Midbrain (tissue), 1 donor: ENCODE data around the gene PDCD7.
"Not testable (repeated sequence)": the region's sequence is repeated elsewhere in the genome, so short reads cannot be mapped to it uniquely, and the experiment has no call there.

ENCODE experiments used
- DNase-seq: peaks from one replicate; lab custom pipeline; 2025; lab: John Stamatoyannopoulos, UW

The PDCD7 gene

DNA sequence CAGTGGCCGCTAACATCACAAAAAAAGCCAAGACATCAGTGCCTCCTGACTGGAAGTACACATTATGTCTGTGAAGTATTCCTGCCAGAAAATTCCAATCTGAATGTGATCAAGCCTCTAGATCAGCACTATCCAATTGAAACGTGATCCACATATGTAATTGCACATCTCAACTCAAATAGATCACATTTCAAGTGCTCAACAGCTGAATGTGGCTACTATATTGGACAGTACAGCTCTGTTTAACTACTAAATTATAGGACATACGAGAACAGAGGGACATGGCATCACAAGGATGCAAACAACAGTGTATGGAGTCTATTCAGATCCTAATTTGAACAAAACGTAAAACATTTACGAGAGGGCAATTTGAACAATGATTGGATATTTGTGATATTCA is 18.1 kb downstream of the PDCD7 start:
- DNase-seq = no peak

DNA sequence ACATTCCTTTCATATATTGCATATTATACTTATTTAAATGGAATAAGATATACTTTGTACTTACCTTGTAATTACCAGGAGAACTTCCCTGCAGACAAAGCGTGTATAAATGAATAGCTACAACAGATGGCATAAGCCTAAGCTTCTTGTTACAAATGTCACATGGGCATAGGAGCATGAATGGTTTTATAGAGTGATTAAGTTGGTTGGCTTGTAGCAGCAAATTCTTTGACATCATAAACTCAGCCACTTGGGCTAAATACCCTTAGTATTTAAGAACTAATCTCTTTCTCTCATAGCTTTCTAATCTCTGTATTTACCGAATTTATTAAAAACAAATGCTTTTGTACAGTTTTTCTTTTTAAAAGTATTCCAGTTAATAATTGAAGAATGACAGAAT is 18.5 kb downstream of the PDCD7 start, which contains the start of gene UBAP1L:
UBAP1L (minus strand) TSS at position 115 of the 400 bp plus-strand sequence. CDS start 8,985 bp downstream, outside the sequence.
- DNase-seq = no peak

DNA sequence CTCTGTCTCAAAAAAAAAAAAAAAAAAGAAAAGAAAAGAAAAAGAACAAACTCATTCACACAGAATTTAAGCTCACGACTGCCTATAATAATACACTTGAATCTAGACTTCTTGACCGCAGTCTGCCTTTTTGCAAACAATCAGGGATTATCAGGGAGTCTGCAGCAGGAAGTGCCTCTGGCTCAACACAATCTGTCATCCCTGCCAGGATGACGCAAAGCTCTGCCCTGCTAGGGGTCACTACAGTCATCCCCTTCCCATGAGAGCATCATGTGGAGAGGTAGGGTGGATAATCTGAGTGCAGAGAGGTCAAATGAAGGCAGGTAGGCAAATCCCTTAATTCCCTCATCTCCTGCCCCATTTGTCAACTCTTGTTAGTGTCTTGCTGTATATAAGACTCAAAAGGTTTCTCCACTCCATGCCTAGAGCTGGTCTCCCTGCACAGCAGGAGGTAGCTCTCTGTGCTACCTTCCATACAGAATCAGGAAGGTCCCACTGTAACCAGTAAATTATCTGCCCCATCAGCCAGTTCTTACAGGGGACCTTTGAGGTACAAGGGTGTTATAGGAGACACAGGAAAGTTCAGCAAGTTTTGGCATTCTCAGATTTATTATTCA is 22.8 kb downstream of the PDCD7 start:
- no peak for DNase-seq

DNA sequence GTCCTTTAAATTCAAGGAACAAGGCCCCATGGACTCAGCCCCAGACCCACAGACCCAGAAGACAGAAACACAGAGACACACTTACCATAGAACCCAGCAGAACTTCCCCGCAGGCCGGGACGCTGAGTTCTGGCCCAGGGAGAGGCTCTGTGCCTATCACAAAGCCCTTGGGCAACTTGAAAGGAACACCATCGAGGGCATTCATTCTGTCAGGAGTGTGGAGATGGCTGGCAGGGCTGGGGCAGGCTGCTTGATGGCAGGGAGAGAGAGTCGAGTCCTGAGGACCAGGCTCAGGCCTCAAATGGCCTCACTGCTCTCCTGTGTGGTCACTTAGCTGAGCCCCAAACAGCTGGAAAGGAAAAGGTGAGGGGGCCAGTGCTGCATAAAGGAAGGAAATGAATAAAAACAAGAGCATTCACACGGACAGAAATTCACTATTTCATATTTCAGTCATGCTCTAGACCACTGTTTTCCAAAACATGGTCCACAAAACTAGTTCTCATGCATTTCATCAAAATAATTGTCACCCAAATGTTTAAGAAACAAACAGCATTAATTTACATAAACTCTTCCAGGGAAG is 27.5 kb downstream of the PDCD7 start:
- no peak for DNase-seq

DNA sequence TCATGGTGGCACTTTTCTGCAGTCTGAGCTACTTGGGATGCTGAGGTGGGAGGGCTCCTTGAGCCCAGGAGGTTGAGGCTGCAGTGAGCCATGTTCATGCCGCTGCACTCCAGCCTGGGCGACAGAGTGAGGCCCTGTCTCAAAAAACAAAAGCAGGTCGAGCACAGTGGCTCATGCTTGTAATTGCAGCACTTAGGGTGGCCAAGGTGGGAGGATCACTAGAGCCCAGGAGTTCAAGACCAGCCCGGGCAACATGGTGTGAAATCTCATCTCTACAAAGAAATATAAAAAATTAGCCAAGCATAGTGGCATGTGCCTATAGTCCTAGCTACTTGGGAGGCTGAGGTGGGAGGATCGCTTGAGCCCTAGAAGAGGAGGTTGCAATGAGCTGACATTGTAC is 28.6 kb downstream of the PDCD7 start:
- DNase-seq = no peak

DNA sequence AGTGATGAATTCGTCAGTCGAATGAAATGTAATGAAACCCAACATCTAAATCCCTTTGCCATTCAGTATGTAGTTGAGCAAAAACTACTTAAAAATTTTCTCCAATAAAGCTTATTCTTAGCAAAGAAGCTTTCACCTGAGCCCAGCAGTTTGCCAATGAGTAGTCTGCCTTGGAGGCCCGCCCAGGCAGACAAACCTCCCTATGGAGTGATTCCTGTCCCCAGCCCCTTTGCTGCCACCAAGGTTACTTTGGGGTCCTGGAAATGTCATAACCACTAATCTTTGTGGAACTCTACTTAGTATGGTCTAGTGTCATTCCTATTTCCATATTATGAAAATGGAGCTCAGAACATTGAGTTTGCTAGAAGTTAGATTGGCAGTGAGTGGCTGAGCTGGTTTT is 30.7 kb downstream of the PDCD7 start:
- no peak for DNase-seq

DNA sequence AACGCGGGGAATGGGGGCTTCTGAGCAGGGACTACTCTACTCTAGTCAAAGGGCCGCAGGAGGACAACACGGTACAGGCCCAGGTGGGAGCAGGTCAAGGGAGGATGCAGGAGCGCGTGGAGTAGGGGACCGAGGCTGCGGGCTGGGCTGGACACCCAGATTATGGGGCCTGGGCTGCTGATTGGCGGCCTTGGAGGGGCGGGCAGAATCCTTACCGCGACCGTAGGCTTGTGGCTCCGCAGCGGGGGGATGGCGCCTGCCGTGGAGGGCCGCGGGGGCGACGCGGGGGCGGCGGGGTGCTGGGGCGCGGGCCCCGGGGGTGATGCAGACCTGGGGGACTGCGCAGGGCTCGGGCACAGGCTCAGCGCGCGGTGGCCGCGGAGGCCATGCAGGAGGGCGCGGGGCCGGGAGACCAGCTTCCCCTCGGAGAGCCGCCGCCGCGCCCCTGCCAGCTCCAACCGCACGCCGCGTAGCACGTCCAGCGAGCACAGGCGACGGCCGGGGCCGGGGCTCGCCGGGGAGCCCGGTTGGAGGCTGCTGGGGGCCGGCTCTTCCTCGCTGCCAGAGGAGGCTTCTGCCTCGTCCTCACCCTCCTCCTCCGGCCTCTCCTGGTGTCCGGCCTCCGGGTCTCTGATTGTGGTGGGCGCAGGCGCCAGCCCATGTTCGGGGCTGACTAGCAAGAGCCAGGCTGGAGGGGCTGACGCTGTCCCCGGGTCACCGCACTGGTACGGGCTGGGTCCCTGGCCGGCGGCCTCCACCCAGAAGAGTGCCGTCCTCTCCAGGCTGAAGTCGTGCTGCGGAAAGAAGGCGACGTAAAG is 31.5 kb downstream of the PDCD7 start:
- DNase-seq = no peak

DNA sequence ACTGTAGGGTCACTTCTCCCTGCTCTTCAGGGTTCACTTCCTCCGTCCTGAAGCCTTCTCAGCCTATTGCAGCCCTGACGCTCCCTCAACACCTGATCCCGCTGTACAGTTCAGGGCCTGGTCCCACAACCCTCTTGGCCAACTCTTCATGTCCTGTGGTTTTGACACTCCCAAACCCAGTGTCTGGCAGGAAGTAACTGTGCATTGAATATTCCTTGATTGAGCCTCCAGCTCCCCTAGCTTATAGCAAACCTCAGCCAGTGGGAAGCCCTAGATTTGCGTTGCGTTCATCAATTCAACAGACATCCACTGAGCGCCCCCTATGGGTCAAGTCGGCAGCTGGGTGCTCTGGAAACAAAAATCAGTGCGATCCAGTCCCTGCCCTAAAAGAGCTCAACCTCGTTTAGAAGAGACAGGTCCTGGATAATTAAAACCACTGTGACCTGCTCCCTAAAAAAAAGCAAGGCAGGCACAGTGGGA is 32.2 kb downstream of the PDCD7 start:
- peak; percentile 59 for DNase-seq

DNA sequence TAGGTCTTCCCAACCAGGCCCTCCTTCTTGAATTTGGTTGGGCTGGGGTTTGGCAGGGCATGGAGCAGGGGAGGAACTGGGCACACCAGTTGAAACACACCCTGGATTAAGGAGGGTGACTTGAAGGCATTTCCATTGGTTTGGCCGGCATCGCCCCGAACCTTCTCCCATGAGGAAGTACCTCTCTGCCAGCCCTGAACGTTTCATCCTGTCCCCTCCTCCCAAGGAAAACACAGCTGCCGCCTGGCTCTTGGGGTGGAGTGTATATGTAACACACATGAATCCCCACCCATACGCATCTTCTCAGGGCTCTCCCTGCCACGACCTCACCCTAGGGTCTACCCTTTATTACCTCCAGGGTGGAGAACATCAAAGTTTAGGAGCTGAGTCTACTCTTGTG is 33.2 kb downstream of the PDCD7 start:
- no peak for DNase-seq

DNA sequence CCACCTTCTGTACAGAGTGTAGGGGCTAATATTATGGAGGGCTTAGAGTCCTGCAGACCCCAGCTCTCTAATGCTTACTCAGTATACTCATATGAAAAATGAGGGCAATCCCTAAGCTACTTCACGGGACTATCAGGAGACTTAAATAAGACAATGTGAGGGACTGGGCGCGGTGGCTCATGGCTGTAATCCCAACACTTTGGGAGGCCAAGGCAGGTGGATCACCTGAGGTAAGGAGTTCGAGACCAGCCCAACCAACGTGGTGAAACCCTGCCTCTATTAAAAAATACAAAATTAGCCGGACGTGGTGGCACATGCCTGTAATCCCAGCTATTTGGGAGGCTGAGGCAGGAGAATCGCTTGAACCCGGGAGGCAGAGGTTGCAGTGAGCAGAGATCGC is 33.8 kb downstream of the PDCD7 start:
- DNase-seq = not testable (repeated sequence)

DNA sequence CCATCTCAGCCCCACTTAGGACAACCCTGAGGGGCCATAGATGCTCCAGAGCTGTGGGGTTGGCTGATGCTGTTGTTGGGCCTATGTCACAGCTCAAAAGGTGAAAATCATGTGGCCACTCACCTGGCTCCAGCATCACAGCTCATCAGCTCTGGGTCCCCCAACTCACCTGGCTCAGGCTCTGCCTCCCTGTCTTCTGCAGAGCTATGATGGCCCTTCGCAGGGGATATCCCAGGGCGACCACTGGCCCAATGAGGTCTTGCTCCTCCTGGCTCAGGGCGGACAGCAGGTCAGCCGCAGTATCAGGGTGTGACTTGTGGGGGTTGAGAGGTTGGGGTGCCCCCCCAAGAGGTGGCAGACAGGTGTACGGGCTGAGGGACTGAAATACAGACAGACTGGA is 34.3 kb downstream of the PDCD7 start:
- no peak for DNase-seq

DNA sequence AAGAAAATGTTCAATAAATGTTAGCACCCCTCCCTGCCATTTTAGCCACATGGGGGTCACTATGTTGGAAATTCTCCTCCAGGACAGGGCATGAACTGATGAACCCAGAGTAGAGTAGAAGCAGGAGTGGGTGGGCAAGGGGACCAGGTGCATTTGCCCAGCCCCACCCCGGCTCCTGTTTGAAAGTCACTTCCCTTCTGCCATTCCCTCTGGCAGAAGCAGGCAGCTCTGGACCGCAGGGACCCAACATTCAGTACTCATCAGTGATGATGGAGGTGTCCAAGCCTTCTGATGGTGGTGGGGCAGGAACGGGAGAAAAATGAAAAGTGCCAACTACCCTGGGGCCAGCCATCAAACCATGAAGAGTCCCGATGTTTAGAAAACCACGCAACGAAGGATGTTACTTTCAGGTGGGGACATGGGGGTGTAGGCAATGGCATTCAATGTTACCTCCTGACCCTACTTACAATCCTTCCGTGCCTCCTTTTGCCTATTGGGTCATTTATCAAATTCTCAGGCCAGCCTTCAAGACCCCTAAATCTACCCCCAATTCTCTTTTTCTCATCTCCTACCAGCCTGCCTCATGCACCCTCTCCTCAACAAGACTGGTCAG is 35.9 kb downstream of the PDCD7 start:
- no peak for DNase-seq

DNA sequence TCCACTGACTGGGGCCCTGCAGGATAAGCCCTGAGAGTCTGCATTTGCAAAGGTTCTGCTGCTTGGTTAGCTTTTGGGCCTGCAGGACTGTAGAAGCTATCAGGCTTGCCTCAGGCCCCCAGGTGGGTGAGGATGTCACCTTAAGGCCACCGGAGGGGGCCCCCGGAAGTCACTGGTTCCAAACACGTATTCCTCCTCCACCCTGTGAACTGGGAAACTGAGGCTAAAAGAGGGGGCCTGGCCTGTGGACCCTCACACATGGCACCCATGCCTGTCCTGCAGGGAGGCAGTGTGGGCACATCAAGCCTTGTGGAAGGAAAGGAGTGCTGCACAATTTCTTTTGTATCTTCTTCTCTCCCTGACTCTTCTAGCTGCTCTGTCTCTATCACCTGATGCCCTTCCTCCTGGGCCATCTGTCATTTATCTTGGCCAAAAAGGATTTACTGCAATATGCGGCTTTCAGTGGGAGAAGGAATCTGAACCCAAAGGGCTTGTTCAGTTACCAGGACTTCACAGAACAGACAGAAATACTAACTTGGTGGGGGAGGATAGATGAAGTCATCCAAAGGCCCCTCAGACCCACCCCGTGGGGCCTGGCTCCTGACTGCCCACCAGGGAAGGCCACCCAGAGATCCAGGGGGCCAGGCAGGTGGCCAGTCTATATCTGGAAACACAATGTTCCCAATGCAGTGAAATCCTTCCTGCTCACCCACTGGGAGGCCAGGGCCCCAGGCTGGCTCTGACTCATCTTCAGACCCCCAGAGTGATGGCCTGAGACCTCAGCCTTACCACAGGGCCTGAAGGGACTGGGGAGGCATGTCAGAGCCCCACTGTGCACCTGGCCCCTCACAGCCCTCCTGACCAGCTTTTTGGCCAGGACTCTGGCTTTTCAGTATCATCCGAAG is 36.9 kb downstream of the PDCD7 start:
- no peak for DNase-seq

DNA sequence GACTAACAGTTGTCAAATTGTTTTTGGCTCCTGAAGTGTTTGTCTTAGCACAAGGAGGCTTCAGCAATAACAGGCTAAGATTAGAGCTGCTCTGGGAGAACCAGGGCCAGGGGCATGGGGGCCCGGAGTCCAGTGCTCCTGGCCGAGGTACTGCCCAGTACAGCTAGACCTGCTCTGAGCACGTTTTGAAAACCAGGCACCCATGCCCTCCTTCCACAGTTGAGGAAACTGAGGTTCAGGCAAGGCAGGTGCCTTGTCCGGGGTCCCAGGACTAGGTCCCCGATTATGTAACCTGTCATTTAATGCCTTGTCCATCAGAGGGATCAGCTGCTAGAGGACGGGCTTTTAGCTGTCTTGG is 37.9 kb downstream of the PDCD7 start:
- no peak for DNase-seq

DNA sequence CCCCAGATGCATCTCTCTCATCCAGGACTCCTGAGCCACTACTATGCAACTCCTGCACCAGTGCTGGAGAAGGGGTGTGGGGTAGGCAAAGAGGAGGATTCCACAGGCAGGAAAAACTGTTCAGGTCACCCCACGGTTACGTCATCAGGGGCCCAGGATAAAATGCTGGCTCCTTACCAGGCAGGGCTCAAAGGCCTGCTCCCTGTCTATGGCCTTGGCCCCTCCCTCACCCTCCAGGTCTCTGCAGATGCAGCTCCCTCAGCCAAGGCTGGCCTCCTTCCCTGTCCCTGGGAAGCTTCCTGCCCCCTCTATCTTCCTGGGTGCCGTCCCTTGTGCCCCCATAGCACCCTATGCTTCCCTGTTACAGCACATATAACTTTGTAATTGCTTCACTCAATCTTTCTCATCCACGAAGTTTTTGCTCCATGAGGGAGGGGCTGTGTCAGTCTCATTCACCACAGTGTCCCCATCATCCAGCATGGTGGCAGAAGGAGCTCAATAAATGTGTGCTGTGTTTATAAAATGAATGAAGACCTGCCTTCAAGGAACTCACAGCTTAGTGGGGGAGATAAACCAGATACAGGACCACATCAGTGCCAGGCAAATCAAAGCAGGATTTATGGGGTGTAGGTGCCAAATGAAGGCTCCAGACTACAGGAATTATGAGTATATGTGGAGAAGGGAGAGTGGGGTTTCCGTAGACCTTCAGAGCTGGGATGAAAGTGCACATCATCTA is 38.4 kb downstream of the PDCD7 start:
- no peak for DNase-seq

DNA sequence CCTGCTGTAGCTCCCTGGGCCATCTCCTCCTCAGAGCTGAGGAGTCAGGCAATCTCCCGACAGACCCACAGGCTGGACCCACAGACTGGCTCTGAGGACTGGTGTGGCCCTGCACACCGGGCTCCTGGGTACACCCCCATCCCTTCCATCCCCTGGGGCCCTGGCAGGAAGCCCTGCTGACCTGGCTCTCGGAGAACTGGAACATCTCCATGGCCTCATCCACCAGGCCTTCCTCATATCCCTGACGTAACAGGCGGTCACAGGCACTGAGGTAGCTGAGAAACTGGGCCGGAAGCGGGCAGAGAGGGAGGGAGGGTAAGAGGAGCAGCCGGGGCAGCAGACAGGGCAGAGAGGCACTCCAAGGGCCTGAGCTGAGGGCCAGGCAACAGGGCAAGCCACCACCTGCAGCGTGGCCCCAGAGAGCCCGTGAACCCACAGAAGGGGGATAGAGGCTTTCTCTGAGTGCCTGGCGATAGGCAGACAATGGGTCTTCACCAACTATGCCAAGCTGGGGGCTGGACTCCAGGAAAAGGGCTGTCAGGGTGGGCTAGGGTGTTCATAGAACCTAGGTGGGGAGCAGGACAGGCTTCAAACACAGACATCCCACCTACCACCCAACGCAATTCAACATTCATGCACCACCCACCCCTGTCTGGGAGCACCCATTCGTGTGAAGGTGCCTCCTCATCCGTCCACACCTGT is 39.2 kb downstream of the PDCD7 start:
- no peak for DNase-seq

DNA sequence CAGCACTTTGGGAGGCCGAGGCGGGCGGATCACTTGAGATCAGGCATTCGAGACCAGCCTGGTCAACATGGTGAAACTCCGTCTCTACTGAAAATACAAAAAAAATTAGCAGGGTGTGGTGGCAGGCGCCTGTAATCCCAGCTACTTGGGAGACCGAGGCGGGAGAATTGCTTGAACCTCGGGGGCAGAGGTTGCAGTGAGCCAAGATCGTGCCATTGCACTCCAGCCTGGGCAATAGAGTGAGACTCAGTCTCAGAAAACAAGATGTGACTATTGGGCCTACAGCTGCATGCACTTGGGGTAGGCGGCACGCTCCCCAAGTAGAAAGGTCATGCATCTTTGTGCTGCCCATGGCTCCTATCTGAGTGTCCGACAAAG is 39.8 kb downstream of the PDCD7 start:
- not testable (repeated sequence) for DNase-seq

DNA sequence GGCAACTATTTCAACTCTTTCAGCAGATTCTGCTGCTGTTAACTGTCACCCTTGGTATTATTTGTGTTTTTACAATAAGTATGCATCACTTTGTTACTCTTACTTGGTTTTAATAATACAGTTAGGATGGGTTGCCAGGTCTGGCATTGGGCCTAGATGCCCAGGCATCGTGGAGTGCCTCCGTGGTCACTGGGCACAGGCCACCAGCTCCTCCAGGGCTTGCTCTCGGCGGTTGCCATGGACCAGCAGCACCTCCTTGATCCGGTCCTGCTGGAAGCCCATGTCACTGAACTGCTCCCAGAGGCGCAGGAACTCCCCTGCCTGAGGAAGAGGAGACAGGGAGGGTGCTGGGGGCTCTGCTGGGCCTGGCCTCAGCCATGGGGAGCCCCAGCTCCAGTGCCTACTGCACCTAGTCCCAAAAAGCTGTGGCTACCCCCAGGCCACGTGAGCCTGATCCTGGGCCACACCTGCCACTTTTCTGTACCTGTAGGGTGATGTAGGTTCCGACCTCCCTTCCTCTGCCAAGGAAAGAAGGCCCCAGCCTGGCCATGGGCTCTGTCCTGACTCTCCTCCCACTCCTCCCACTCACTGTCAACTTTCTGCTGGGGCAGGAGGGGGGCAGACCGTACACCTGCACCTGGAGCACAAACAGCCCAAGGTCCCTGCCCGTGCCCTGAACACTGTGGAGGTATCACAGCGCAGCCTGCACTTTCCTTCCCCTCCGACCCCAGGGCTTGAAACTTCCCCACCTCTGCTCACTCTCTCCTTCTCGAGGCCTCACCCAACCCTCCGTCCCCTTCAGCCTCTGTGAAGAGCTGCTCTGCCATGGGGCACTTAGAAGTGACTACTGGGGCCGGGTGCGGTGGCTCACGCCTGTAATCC is 40.5 kb downstream of the PDCD7 start:
- DNase-seq = no peak
